A673 (cell line): Measurements from ENCODE around the gene PHKB. TPM values are rescaled to one million over a fixed set of nuclear protein-coding genes. Genes with fewer than 3 reads are reported as not detected.

ENCODE experiments used
- BruUV-seq: library from RNA; stranded (reverse); fragments of 400-500 nt; replicated peaks from 2 replicates; lab custom pipeline; 2021; lab: Mats Ljungman, UMichigan
- CTCF ChIA-PET: fragments of 300-600 bp; sonication (Branson Sonifier 250); formaldehyde crosslinking; loops from one replicate; lab custom pipeline; 2022; ENCODE audit warnings: antibody characterized with exemption; lab: Charles Lee
- POLR2A ChIA-PET: fragments of 300-600 bp; sonication (Branson Sonifier 250); formaldehyde crosslinking; loops from one replicate; lab custom pipeline; 2022; ENCODE audit warnings: antibody characterized with exemption; ENCODE audit not compliant: low non-redundant PET; lab: Charles Lee
- DNase-seq: peaks from one replicate; pipeline ENCODE4 v3.0.0-alpha.2; 2015; ENCODE audit warnings: low spot score
- H3K27ac ChIP-seq: fragments of 200-600 bp; sonication (generic); 2 replicates; pipeline ENCODE4 v1.5.1; 2016; ENCODE audit warnings: mixed run types, low read depth, mild to moderate bottlenecking, mixed read lengths, antibody characterized with exemption, low read length; ENCODE audit not compliant: poor library complexity, severe bottlenecking
- H3K27me3 ChIP-seq: fragments of 200-600 bp; sonication (generic); replicated peaks from 2 replicates; pipeline ENCODE4 v1.6.1; 2017; ENCODE audit warnings: mixed run types, low read depth, mild to moderate bottlenecking, mixed read lengths, antibody characterized with exemption, low read length; ENCODE audit not compliant: insufficient read depth, poor library complexity
- H3K36me3 ChIP-seq: fragments of 200-600 bp; sonication (generic); 2 replicates; pipeline ENCODE4 v1.6.1; 2016; ENCODE audit warnings: mixed run types, mild to moderate bottlenecking, mixed read lengths, antibody characterized with exemption, low read length; ENCODE audit not compliant: insufficient read depth, poor library complexity, severe bottlenecking
- H3K4me1 ChIP-seq: fragments of 200-600 bp; sonication (generic); 2 replicates; pipeline ENCODE4 v1.6.1; 2017; ENCODE audit warnings: mixed run types, mild to moderate bottlenecking, mixed read lengths, antibody characterized with exemption, low read length; ENCODE audit not compliant: insufficient read depth, poor library complexity, severe bottlenecking
- H3K4me3 ChIP-seq: fragments of 200-600 bp; sonication (generic); 2 replicates; pipeline ENCODE4 v1.5.1; 2016; ENCODE audit warnings: low read depth, mixed run types, mild to moderate bottlenecking, mixed read lengths, low read length; ENCODE audit not compliant: poor library complexity, severe bottlenecking
- H3K9me3 ChIP-seq: fragments of 200-600 bp; sonication (generic); 2 replicates; pipeline ENCODE4 v1.6.1; 2016; ENCODE audit warnings: mixed run types, low read depth, mild to moderate bottlenecking, mixed read lengths, antibody characterized with exemption, low read length; ENCODE audit not compliant: poor library complexity, severe bottlenecking
- CTCF ChIP-seq: fragments of 300-800, 200-600 bp; sonication (generic); conservative IDR thresholded peaks from 2 replicates; pipeline ENCODE4 v1.5.1; 2017; ENCODE audit warnings: low read depth, mild to moderate bottlenecking, antibody characterized with exemption, low read length, moderate library complexity, mixed read lengths
- EZH2 ChIP-seq: fragments of 200-600 bp; sonication (generic); IDR thresholded peaks from 2 replicates; pipeline ENCODE4 v1.6.1; 2017; ENCODE audit warnings: borderline replicate concordance, low read depth, mild to moderate bottlenecking, mixed read lengths, antibody characterized with exemption, low read length; ENCODE audit not compliant: poor library complexity, severe bottlenecking
- intact Hi-C: fragments of 100-400 bp; cut with micrococcal nuclease; formaldehyde crosslinking; loops from one replicate; pipeline ENCODE4 v1.10.0; 2022; ENCODE audit not compliant: unreplicated experiment
- total RNA-seq: library from RNA; stranded (reverse); gene quantifications from 2 replicates; pipeline ENCODE4 v1.2.3, GENCODE V29; 2021

Gene PHKB
- total RNA-seq, 1 experiment from 2014 or later: 50.6 TPM

GRCh38 chr16:47565454-47565853 is 104.3 kb downstream of the PHKB start:
- H3K27me3 ChIP-seq: no peaks in the 10 kb centered on the region
- intact Hi-C loops: no loop called here
- no peak for TF ChIP-seq EZH2
- TF ChIP-seq CTCF: no peak
- H3K9me3 ChIP-seq: no peaks in the 10 kb centered on the region
- H3K4me1 ChIP-seq: no peaks in the 10 kb centered on the region
- no peak overlapping the region for H3K4me3 ChIP-seq
- ChIA-PET CTCF (no interaction called here), POLR2A (no interaction called here)
- no TSS peak for BruUV-seq
- no peak overlapping the region for H3K27ac ChIP-seq
- H3K36me3 ChIP-seq: no peaks in the 10 kb centered on the region
- DNase-seq: peak; percentile 74

GRCh38 chr16:47567321-47567720 is 106.2 kb downstream of the PHKB start:
- Histone ChIP-seq H3K4me1 (no peaks in the 10 kb centered on the region), H3K9me3 (no peaks in the 10 kb centered on the region), H3K36me3 (no peaks in the 10 kb centered on the region), H3K4me3 (no peak overlapping the region), H3K27ac (no peak overlapping the region), H3K27me3 (no peaks in the 10 kb centered on the region)
- no peak for DNase-seq
- ChIA-PET POLR2A (no interaction called here), CTCF (no interaction called here)
- TF ChIP-seq EZH2 (no peak), CTCF (no peak)
- intact Hi-C loops: no loop called here
- BruUV-seq: no TSS peak

- CTCF ChIA-PET: no interaction called here
- POLR2A ChIA-PET: no interaction called here
- BruUV-seq: no TSS peak
Observed at GRCh38 chr16:47568351-47568750, 107.2 kb downstream of the PHKB start.

More at GRCh38 chr16:47568351-47568750, 107.2 kb downstream of the PHKB start:
- Histone ChIP-seq H3K27me3 (no peaks in the 10 kb centered on the region), H3K27ac (no peak overlapping the region), H3K4me3 (no peak overlapping the region), H3K9me3 (no peaks in the 10 kb centered on the region), H3K36me3 (no peaks in the 10 kb centered on the region), H3K4me1 (no peaks in the 10 kb centered on the region)
- intact Hi-C loops: no loop called here
- DNase-seq: no peak
- no peak for TF ChIP-seq EZH2
- TF ChIP-seq CTCF: no peak
